Memory B cell (primary cell): ENCODE results near the gene GLYAT.

Experiments
- ATAC-seq: fragments of 150-1000 bp; cut with Tn5 transposase; 2 replicates; pipeline ENCODE4 v1.10.0; 2021; ENCODE audit warnings: low read depth, mild to moderate bottlenecking, moderate library complexity
- DNase-seq, 2 donors: peaks; one replicate each; pipeline ENCODE4 v3.0.0; 2022; ENCODE audit warnings: low spot score in 2 of 2
- H3K27ac Mint-ChIP-seq: one replicate; pipeline ENCODE4 v1.8.0; 2022; ENCODE audit warnings: mild to moderate bottlenecking, moderate library complexity, mixed read lengths
- H3K27me3 Mint-ChIP-seq: one replicate; pipeline ENCODE4 v1.8.0; 2022; ENCODE audit warnings: mixed read lengths
- H3K36me3 Mint-ChIP-seq: one replicate; pipeline ENCODE4 v1.8.0; 2022; ENCODE audit warnings: mild to moderate bottlenecking, mixed read lengths
- H3K4me1 Mint-ChIP-seq: one replicate; pipeline ENCODE4 v1.8.0; 2022; ENCODE audit warnings: mixed read lengths
- H3K4me3 Mint-ChIP-seq: one replicate; pipeline ENCODE4 v1.8.0; 2022; ENCODE audit warnings: mild to moderate bottlenecking, moderate library complexity, mixed read lengths
- H3K9me3 Mint-ChIP-seq: one replicate; pipeline ENCODE4 v1.8.0; 2022; ENCODE audit warnings: mixed read lengths

The GLYAT gene

DNA sequence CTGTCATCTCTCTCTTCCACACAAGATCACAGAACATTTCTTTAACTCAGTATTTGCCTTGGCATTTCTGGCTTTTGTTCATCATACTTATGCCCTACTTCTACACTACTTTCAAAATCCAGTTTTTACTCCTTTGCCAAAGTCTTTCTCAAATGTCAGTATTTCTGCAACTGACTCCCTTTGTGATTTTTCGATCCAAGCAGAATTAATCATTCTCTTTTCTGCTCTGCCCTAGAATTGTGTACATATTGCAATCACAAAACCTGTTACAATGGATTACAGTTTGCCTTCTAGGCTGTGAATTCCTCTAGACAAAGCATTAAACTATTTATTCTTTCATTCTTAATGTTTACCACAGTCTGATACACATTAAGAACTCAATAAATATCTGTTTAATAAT lies 33.3 kb upstream of the GLYAT start:
- H3K27me3 Mint-ChIP-seq = peaks cover 14% of the 10 kb centered on the region
- H3K4me1 Mint-ChIP-seq = no peaks in the 10 kb centered on the region
- H3K27ac Mint-ChIP-seq = no peak overlapping the region
- ATAC-seq (no peak), DNase-seq (no peak)
- no peaks in the 10 kb centered on the region for H3K9me3 Mint-ChIP-seq
- no peak overlapping the region for H3K4me3 Mint-ChIP-seq
- no peaks in the 10 kb centered on the region for H3K36me3 Mint-ChIP-seq

DNA sequence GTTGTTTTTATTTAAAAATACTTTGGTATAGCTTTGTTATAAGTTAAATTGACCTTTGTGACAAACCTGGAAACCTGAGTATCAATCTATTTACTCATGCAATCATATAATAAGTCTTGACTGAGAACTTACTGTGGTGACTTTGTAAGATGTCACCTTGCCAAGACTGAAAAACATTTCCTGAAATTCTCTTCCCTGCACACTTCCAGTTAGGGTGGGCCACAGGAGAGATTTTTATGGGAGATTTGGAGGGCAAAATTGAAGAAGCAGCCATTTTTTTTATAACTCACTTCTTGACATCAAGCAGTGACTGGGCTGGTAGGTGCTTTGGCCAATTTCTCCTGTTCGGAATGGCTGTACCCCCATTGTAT lies 31.4 kb upstream of the GLYAT start:
- Mint-ChIP-seq H3K4me3 (no peak overlapping the region), H3K9me3 (no peaks in the 10 kb centered on the region), H3K27me3 (peaks cover 14% of the 10 kb centered on the region), H3K36me3 (no peaks in the 10 kb centered on the region), H3K27ac (no peak overlapping the region), H3K4me1 (no peaks in the 10 kb centered on the region)
- DNase-seq (no peak), ATAC-seq (no peak)

DNA sequence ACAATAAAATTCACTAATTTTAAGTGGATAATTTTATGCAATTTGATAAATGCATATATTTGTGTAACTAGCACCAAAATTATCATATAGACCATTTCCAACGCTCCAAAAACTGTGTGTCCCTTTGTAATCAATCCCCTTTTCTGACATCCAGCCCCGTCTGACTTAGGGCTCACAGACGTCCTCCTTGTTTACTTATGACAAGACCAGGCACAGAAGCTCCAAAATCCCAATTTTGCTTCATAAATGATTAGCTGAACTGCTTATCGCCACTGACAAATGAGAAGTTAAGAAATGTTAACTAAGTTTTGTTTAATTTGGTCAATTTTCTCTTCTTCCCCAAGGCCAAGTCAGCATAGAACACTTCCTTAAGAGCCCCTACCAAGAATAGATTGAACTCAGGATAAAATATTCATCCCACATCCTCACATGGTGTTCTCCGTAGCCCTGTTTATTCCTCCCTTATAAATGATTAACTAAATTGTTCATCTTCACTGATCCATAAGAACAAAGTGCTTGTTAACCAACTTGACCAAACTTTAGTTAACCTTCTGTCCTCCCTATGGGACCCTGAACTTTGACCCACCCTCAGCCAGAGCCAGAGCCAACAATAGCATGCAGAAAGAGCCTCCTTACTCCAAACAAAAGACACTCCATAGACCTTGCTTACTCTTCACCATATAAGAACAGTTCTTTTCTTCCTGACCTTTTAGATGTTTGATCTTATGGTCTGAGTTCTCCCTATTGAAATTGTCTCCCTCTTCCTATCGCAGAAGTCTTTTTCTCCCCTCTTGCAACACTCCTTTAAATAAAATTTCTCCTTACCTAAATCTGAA lies 30.8 kb upstream of the GLYAT start:
- DNase-seq (no peak), ATAC-seq (no peak)
- Mint-ChIP-seq H3K4me3 (no peak overlapping the region), H3K9me3 (no peaks in the 10 kb centered on the region), H3K27ac (no peak overlapping the region), H3K36me3 (no peaks in the 10 kb centered on the region), H3K27me3 (peaks cover 14% of the 10 kb centered on the region), H3K4me1 (no peaks in the 10 kb centered on the region)

DNA sequence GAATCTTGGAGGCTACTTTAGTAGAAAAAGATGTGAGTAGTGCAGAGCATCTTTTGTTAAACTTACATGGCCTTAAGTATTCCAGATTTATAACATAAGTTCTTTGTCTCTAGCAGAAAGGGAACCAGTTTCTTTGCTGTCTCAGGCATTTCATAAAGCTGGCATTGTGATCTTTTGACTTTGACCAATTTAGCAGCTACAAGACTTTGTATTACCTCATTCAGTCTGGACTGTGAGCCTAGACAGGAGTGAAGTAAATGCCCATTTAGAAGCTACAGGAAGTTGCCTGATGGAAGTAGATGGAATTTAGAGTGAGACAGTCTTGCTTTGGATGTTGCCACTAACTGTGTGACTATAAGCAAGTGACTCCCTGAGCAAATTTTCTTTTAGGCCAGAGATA lies 25.7 kb upstream of the GLYAT start:
- no peak for ATAC-seq
- no peaks in the 10 kb centered on the region for H3K9me3 Mint-ChIP-seq
- no peak overlapping the region for H3K27ac Mint-ChIP-seq
- DNase-seq = no peak
- no peak overlapping the region for H3K4me3 Mint-ChIP-seq
- H3K27me3 Mint-ChIP-seq = peaks cover 6% of the 10 kb centered on the region
- no peaks in the 10 kb centered on the region for H3K4me1 Mint-ChIP-seq
- no peaks in the 10 kb centered on the region for H3K36me3 Mint-ChIP-seq

DNA sequence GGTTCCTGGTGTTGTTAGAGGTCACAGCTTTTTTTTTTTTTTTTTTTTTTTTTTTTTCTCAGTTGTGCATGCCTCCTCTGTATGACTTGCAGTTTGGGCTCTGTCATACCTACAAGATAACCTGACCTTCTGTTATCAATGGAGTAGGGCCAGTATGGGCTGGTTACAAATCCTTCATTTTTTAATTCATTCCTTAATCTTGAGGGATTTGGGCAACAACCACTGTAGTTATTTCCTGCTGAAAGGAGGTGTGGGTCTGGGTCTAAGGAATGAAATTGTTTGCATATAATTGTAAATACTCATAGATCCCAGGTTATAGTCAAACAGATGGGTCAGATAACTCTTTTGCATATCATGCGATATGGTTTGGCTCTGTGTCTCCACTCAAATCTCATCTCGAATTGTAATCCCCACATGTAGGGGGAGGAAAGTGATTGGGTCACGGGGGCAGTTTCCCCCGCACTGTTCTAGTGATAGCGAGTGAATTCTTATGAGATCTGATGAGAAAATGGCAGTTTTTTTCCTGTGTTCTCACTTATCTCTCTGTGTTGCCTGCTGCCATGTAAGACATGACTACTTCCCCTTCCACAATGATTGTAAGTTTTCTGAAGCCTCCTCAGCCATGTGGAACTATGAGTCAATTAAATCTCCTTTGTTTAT lies 14.1 kb upstream of the GLYAT start:
- H3K4me3 Mint-ChIP-seq = no peak overlapping the region
- H3K27ac Mint-ChIP-seq = no peak overlapping the region
- peaks cover 2% of the 10 kb centered on the region for H3K36me3 Mint-ChIP-seq
- H3K4me1 Mint-ChIP-seq = no peaks in the 10 kb centered on the region
- no peak for ATAC-seq
- peaks cover 8% of the 10 kb centered on the region for H3K9me3 Mint-ChIP-seq
- H3K27me3 Mint-ChIP-seq = peaks cover 19% of the 10 kb centered on the region
- no peak for DNase-seq

DNA sequence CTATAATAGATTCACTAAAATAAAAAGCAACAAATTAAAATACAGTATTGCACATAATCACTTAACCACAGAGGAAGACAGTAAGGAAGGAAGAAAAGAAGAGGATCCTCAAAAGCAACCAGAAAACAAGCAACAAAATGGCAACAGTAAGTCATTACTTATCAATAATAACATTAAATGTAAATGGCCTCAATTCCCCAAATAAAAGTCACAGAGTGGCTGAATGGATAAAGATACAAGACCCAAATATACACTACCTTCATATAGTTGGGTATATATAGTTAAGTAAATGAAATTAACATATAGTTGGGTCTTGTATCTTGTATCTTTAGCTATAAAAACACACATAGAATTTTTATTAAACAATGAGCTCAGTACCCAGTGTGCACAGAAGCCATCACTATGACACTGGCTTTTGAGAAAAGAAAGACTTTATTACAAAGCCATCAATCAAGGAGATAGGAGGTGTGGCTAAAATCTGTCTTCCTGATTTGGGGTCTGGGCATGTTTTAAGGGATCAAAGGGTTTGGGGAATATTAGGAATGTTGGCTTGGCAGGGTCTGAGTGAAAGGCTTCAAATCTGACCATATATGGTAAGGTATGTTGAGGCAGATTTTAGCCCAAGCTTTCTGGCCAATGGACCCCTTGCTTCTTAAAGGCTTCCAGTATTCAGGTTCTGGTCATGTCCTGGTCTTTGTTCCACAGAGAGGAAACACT lies 13.4 kb upstream of the GLYAT start:
- DNase-seq = no peak
- peaks cover 10% of the 10 kb centered on the region for H3K9me3 Mint-ChIP-seq
- peaks cover 19% of the 10 kb centered on the region for H3K27me3 Mint-ChIP-seq
- H3K4me3 Mint-ChIP-seq = no peak overlapping the region
- peaks cover 2% of the 10 kb centered on the region for H3K36me3 Mint-ChIP-seq
- ATAC-seq = no peak
- no peak overlapping the region for H3K27ac Mint-ChIP-seq
- no peaks in the 10 kb centered on the region for H3K4me1 Mint-ChIP-seq

DNA sequence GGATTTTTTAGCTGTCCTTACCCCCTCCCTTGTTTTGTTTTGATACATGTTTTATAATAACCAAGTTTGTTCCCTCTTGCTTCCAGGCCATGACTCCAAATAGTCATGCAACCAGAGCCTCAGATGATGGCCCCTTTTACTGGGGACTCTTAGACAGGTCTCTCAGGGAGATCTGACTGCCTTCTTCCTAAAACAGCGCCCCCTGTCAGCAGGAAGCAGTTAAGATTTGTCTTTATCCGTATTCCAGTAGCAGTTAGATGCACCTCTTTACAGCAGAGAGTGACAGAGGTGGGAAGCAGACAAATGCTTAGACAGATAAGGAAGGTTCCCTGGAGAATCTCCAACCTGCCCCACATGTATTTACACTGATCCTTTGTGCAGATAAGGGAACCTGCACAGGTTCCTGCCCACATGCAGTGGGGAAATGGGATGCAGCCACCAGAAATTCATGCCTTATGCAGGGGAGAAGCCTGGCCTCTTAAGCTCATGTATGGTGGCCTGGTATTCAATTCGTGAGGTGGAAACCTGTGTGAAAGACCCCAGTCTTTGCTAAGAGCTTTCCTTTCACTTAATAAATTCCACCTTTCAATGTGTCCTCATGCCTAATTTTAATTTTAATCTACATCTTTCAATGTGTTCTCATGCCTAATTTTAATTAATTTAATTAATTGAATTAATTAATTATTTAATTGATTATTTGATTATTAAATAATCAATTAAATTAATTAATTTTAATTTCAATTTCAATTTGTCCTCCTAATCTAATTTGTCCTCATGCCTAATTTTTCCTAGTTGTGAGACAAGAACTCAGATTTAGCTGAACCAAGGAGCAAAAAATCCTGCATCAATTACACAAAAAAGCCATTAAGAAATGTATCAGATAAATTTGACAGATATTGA lies 11.5 kb upstream of the GLYAT start:
- peaks cover 10% of the 10 kb centered on the region for H3K9me3 Mint-ChIP-seq
- ATAC-seq (no peak), DNase-seq (no peak)
- no peak overlapping the region for H3K4me3 Mint-ChIP-seq
- H3K36me3 Mint-ChIP-seq = peaks cover 2% of the 10 kb centered on the region
- H3K27me3 Mint-ChIP-seq = peaks cover 12% of the 10 kb centered on the region
- no peaks in the 10 kb centered on the region for H3K4me1 Mint-ChIP-seq
- no peak overlapping the region for H3K27ac Mint-ChIP-seq

DNA sequence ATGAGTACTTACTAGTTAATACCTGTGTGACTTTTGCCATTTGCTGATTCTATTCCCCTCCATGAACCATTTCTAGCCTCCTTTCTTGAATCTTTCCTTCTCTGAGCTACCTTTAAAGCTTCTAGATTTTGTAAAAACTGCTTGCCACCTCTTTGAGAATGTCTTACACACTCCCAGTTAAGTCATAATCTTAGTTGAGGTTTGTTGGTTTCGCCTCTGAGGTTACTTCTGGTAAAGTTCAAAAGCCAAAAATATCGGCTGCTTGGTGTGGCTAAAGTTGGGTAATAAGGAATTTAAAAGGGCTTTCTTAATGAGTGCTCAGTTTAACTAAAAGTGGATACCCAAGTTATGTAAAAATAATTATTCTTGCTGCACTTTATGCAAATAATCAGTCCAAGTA lies 10.4 kb upstream of the GLYAT start:
- DNase-seq = no peak
- H3K27ac Mint-ChIP-seq = no peak overlapping the region
- no peak for ATAC-seq
- H3K27me3 Mint-ChIP-seq = peaks cover 12% of the 10 kb centered on the region
- peaks cover 2% of the 10 kb centered on the region for H3K36me3 Mint-ChIP-seq
- peaks cover 10% of the 10 kb centered on the region for H3K9me3 Mint-ChIP-seq
- H3K4me3 Mint-ChIP-seq = no peak overlapping the region
- no peaks in the 10 kb centered on the region for H3K4me1 Mint-ChIP-seq

DNA sequence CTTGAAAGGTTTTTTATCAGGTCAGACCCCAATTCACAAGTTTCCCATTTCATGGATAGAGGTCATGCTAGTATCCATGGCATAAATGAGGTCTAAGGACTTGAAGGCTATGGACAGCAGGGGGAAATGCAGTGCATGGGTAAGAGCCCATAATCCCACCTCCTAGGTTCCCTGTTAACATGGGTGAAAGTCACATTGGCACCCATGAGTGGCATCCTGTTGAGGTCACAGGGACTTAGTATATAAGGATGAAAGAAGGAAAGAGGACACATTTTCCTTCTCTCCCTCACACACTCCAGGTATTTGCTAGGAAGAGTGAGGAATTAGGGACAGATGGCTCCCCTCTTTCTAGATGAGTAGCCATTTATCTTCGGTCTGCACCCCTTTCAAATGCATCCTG lies 9.4 kb upstream of the GLYAT start:
- H3K4me1 Mint-ChIP-seq = no peaks in the 10 kb centered on the region
- ATAC-seq (no peak), DNase-seq (no peak)
- H3K36me3 Mint-ChIP-seq = peaks cover 2% of the 10 kb centered on the region
- peaks cover 10% of the 10 kb centered on the region for H3K9me3 Mint-ChIP-seq
- no peak overlapping the region for H3K27ac Mint-ChIP-seq
- H3K4me3 Mint-ChIP-seq = no peak overlapping the region
- H3K27me3 Mint-ChIP-seq = peaks cover 11% of the 10 kb centered on the region

DNA sequence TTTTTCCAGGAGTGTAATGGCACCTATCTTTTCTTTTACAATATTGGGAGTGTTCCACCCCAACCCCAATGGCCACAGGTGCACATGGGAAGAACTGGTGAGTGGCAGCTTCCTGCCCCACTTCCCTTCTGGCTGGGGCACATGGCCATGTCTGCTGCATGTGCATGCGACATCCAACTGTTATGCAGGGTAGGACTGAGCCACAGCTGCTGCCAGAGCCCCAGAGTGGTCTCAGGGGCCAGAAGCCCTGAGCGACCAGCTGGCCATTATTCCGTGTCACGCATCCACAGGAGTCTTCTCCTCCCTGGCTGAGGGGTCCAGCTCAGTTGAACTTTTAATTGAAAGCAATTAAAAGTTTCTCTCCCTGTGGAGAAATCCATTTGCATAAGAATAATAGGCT lies 8.7 kb upstream of the GLYAT start:
- Mint-ChIP-seq H3K4me3 (no peak overlapping the region), H3K27me3 (peaks cover 9% of the 10 kb centered on the region), H3K27ac (no peak overlapping the region), H3K9me3 (peaks cover 10% of the 10 kb centered on the region), H3K4me1 (no peaks in the 10 kb centered on the region), H3K36me3 (peaks cover 2% of the 10 kb centered on the region)
- ATAC-seq (no peak), DNase-seq (no peak)

DNA sequence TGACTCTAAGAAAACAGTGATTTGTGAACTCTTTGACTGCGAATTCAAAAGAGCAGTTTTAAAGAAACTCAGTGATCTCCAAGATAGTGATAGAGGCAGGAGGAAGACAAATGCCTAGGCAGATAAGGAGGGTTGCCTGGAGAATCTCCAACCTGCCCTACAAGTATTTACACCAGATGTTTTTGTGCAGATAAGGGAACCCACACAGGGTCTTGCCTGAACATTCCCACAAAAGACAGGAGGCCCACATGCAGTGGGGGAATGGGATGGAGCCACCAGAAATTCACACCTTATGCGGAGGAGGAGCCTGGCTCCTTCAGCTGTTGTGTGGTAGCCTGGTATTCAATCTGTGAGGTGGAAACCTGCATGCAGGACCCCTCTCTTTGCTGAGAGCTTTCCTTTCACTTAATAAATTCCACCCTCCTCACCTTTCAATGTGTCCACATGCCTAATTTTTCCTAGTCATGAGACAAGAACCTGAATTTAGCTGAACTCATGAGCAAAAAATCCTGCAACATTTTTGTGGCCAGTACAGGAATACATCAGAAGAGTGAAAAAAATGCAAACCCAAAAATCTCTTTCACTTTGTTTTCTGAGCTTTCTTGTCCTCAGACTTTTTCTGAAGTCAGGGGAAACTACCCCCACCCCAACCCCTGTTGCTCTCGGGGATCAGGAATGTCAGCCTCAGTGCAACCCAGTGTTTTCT lies 8.1 kb upstream of the GLYAT start:
- Mint-ChIP-seq H3K27ac (no peak overlapping the region), H3K4me3 (no peak overlapping the region), H3K4me1 (peaks cover 2% of the 10 kb centered on the region), H3K27me3 (peaks cover 9% of the 10 kb centered on the region), H3K9me3 (peaks cover 10% of the 10 kb centered on the region), H3K36me3 (peaks cover 2% of the 10 kb centered on the region)
- ATAC-seq (no peak), DNase-seq (no peak)

DNA sequence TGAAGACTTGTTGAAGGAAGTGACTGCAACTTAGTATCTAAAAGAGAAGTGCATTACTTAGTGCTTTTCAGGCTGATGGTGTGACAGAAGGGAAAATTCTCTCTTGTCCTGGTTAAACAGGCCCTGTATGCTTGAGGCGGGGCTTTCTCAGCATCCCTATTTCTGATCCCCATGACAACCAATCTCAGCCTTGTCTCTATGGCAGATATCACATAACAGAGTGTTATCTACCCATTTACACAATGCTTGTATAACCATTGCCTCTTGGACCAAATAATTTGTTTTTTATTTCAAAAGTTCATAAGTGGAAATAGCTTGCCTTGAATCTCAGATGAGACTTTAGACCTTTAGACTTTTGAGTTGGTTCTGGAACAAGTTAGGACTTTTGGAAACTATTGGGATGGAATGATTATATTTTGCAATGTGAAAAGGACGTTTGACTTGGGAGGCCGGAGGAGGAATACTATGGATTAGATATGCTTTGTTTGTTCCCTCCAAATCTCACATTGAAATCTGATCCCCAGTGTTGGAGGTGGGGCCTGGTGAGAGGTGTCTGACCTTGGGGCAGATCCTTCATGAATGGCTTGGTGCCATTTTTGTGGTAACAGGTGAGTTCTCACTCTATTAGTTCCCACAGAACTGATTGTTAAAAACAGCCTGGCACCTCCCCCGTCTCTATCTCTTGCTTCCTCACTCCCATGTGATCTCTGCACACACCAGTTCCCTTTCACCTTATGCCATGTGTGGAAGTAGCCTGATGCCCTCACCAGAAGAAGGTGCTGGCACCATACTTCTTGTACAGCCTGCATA lies 3.1 kb upstream of the GLYAT start:
- H3K4me1 Mint-ChIP-seq = peaks cover 2% of the 10 kb centered on the region
- H3K9me3 Mint-ChIP-seq = no peaks in the 10 kb centered on the region
- ATAC-seq = no peak
- H3K27ac Mint-ChIP-seq = no peak overlapping the region
- DNase-seq = no peak
- H3K4me3 Mint-ChIP-seq = no peak overlapping the region
- no peaks in the 10 kb centered on the region for H3K36me3 Mint-ChIP-seq
- peaks cover 5% of the 10 kb centered on the region for H3K27me3 Mint-ChIP-seq
